Stimulated activated naive CD8-positive, alpha-beta T cell treated with anti-CD3 and anti-CD28 coated beads, Interleukin-15, amount 100 ng/mL, for 72 hours (primary cell): Measurements from ENCODE around the gene CHMP4A.
"Not testable (repeated sequence)": the region's sequence is repeated elsewhere in the genome, so short reads cannot be mapped to it uniquely, and the experiment has no call there.

ENCODE experiments used
- ATAC-seq: fragments of 150-1000 bp; cut with Tn5 transposase; 2 replicates; pipeline ENCODE4 v1.10.0; 2021; ENCODE audit warnings: mild to moderate bottlenecking, moderate library complexity
- DNase-seq, 2 donors: peaks; one replicate each; pipeline ENCODE4 v3.0.0; 2021 to 2022
- H3K27ac Mint-ChIP-seq, 2 donors: one replicate each; pipeline ENCODE4 v1.8.0; 2022; ENCODE audit warnings: mild to moderate bottlenecking in 2 of 2, mixed read lengths in 2 of 2, moderate library complexity in 2 of 2
- H3K27me3 Mint-ChIP-seq: one replicate; pipeline ENCODE4 v1.8.0; 2022; ENCODE audit warnings: mixed read lengths
- H3K4me1 Mint-ChIP-seq: one replicate; pipeline ENCODE4 v1.8.0; 2022; ENCODE audit warnings: mild to moderate bottlenecking, mixed read lengths
- H3K4me3 Mint-ChIP-seq, 2 donors: one replicate each; pipeline ENCODE4 v1.8.0; 2022; ENCODE audit warnings: mild to moderate bottlenecking in 2 of 2, mixed read lengths in 2 of 2, moderate library complexity in 1 of 2
- H3K9me3 Mint-ChIP-seq, 2 donors: one replicate each; pipeline ENCODE4 v1.8.0; 2022; ENCODE audit warnings: mixed read lengths in 2 of 2

CHMP4A gene

GRCh38 chr14:24215495-24216344 lies 2.4 kb upstream of the CHMP4A start, which contains the start of gene MDP1:
Gene MDP1 (minus strand): TSS chr14:24216066. CDS start chr14:24215955, 111 bp downstream.
- Mint-ChIP-seq H3K27me3 (no peaks in the 10 kb centered on the region), H3K4me1 (peaks cover 64% of the 10 kb centered on the region), H3K9me3 (no peaks in the 10 kb centered on the region), H3K4me3 (peak within 1 kb of the TSS; percentile 92 to 94), H3K27ac (peak within 1 kb of the TSS; percentile 88 to 89)
- DNase-seq = peak; percentile 80 to 87
- ATAC-seq = peak; percentile 81

- Mint-ChIP-seq H3K4me1 (peaks cover 67% of the 10 kb centered on the region), H3K4me3 (peak overlapping the region; percentile 92 to 94)
Measured at GRCh38 chr14:24213866-24214662, 776 bp upstream of the CHMP4A start.

GRCh38 chr14:24211311-24211710 lies 2.0 kb downstream of the CHMP4A start:
- Mint-ChIP-seq H3K4me1 (peaks cover 77% of the 10 kb centered on the region), H3K4me3 (peak overlapping the region in 1 of 2 donors; percentile 94), H3K27me3 (no peaks in the 10 kb centered on the region), H3K9me3 (no peaks in the 10 kb centered on the region), H3K27ac (peak overlapping the region; percentile 57 to 73)
- DNase-seq (no peak), ATAC-seq (no peak)

More at GRCh38 chr14:24213866-24214662, 776 bp upstream of the CHMP4A start:
- ATAC-seq (no peak), DNase-seq (no peak)
- H3K9me3 Mint-ChIP-seq = no peaks in the 10 kb centered on the region
- peak overlapping the region; percentile 98 for H3K27ac Mint-ChIP-seq
- no peaks in the 10 kb centered on the region for H3K27me3 Mint-ChIP-seq

GRCh38 chr14:24207625-24208024 lies 5.7 kb downstream of the CHMP4A start:
- Mint-ChIP-seq H3K27ac (peak overlapping the region in 1 of 2 donors; percentile 57), H3K4me3 (no peak overlapping the region), H3K9me3 (peaks cover 6% of the 10 kb centered on the region in 2 donors), H3K27me3 (no peaks in the 10 kb centered on the region), H3K4me1 (peaks cover 51% of the 10 kb centered on the region)
- DNase-seq (no peak), ATAC-seq (no peak)

GRCh38 chr14:24207104-24207551 lies 6.2 kb downstream of the CHMP4A start:
- ATAC-seq (no peak), DNase-seq (no peak)
- Mint-ChIP-seq H3K9me3 (peaks cover 7 to 8% of the 10 kb centered on the region in 2 donors), H3K27ac (peak overlapping the region in 1 of 2 donors; percentile 4), H3K4me3 (no peak overlapping the region), H3K4me1 (peaks cover 46% of the 10 kb centered on the region), H3K27me3 (no peaks in the 10 kb centered on the region)

GRCh38 chr14:24206260-24207103 lies 6.8 kb downstream of the CHMP4A start:
- H3K4me3 Mint-ChIP-seq = no peak overlapping the region
- no peaks in the 10 kb centered on the region for H3K27me3 Mint-ChIP-seq
- DNase-seq = no peak
- ATAC-seq = no peak
- peaks cover 41% of the 10 kb centered on the region for H3K4me1 Mint-ChIP-seq
- H3K9me3 Mint-ChIP-seq = peaks cover 9 to 11% of the 10 kb centered on the region in 2 donors
- H3K27ac Mint-ChIP-seq = peak overlapping the region in 1 of 2 donors; percentile 4

- no peak for ATAC-seq
- H3K4me3 Mint-ChIP-seq = no peak overlapping the region
- peak overlapping the region in 1 of 2 donors; percentile 10 for H3K27ac Mint-ChIP-seq
- no peaks in the 10 kb centered on the region for H3K27me3 Mint-ChIP-seq
- peaks cover 13 to 17% of the 10 kb centered on the region in 2 donors for H3K9me3 Mint-ChIP-seq
- DNase-seq = no peak
- H3K4me1 Mint-ChIP-seq = peaks cover 35% of the 10 kb centered on the region
Measured at GRCh38 chr14:24204163-24205146, 8.8 kb downstream of the CHMP4A start.

- H3K4me3 Mint-ChIP-seq, DNase-seq, ATAC-seq, H3K27ac Mint-ChIP-seq, H3K27me3 Mint-ChIP-seq: not testable (repeated sequence)
- peaks cover 46% of the 10 kb centered on the region for H3K4me1 Mint-ChIP-seq
- peaks cover 13 to 17% of the 10 kb centered on the region in 2 donors for H3K9me3 Mint-ChIP-seq
Measured at GRCh38 chr14:24203249-24203886, 9.9 kb downstream of the CHMP4A start.

- H3K4me1 Mint-ChIP-seq = peaks cover 42% of the 10 kb centered on the region
- H3K9me3 Mint-ChIP-seq = peaks cover 13 to 17% of the 10 kb centered on the region in 2 donors
- not testable (repeated sequence) for H3K4me3 Mint-ChIP-seq, ATAC-seq, H3K27me3 Mint-ChIP-seq, H3K27ac Mint-ChIP-seq, DNase-seq
Measured at GRCh38 chr14:24202538-24202937, 10.8 kb downstream of the CHMP4A start.

GRCh38 chr14:24198814-24199524 lies 14.3 kb downstream of the CHMP4A start:
- peak overlapping the region in 1 of 2 donors; percentile 2 for H3K4me3 Mint-ChIP-seq
- no peaks in the 10 kb centered on the region for H3K27me3 Mint-ChIP-seq
- DNase-seq (no peak), ATAC-seq (no peak)
- peak overlapping the region in 1 of 2 donors; percentile 42 for H3K27ac Mint-ChIP-seq
- H3K9me3 Mint-ChIP-seq = peaks cover 13 to 17% of the 10 kb centered on the region in 2 donors
- peaks cover 51% of the 10 kb centered on the region for H3K4me1 Mint-ChIP-seq

- peak overlapping the region in 1 of 2 donors; percentile 77 for H3K27ac Mint-ChIP-seq
- DNase-seq (no peak), ATAC-seq (no peak)
- H3K9me3 Mint-ChIP-seq = peaks cover 6 to 9% of the 10 kb centered on the region in 2 donors
- no peaks in the 10 kb centered on the region for H3K27me3 Mint-ChIP-seq
- H3K4me3 Mint-ChIP-seq = peak overlapping the region; percentile 94 to 98
- H3K4me1 Mint-ChIP-seq = peaks cover 66% of the 10 kb centered on the region
Measured at GRCh38 chr14:24197056-24197450, 16.2 kb downstream of the CHMP4A start.

GRCh38 chr14:24196071-24197055 lies 16.9 kb downstream of the CHMP4A start:
- no peak for ATAC-seq
- DNase-seq = no peak
- peaks cover 69% of the 10 kb centered on the region for H3K4me1 Mint-ChIP-seq

More at GRCh38 chr14:24196071-24197055, 16.9 kb downstream of the CHMP4A start:
- Mint-ChIP-seq H3K27ac (peak overlapping the region; percentile 99 to 100), H3K27me3 (no peaks in the 10 kb centered on the region), H3K9me3 (peaks cover 3 to 4% of the 10 kb centered on the region in 2 donors), H3K4me3 (peak overlapping the region; percentile 94 to 98)
